CD4-positive, alpha-beta T cell treated with Interferon gamma for 1 hour (primary cell): ENCODE data around the gene KIAA1755.
"Not testable (repeated sequence)": the region's sequence is repeated elsewhere in the genome, so short reads cannot be mapped to it uniquely, and the experiment has no call there.

Source experiments
- DNase-seq: peaks from one replicate; pipeline ENCODE4 v3.0.0-alpha.2; 2020

Gene KIAA1755

GRCh38 chr20:38290829-38291814 lies 30.6 kb upstream of the KIAA1755 start:
- DNase-seq: no peak

GRCh38 chr20:38286586-38287531 lies 26.3 kb upstream of the KIAA1755 start:
- DNase-seq: no peak

GRCh38 chr20:38284893-38285444 lies 24.4 kb upstream of the KIAA1755 start:
- no peak for DNase-seq

GRCh38 chr20:38284066-38284650 lies 23.6 kb upstream of the KIAA1755 start:
- not testable (repeated sequence) for DNase-seq

GRCh38 chr20:38283236-38283635 lies 22.7 kb upstream of the KIAA1755 start:
- DNase-seq: no peak

- DNase-seq: not testable (repeated sequence)
Observed at GRCh38 chr20:38281176-38281915, 20.8 kb upstream of the KIAA1755 start.

GRCh38 chr20:38278763-38279162 lies 18.2 kb upstream of the KIAA1755 start:
- no peak for DNase-seq

GRCh38 chr20:38278131-38278530 lies 17.6 kb upstream of the KIAA1755 start:
- DNase-seq: no peak

GRCh38 chr20:38277691-38278090 lies 17.2 kb upstream of the KIAA1755 start:
- no peak for DNase-seq

- DNase-seq: no peak
Observed at GRCh38 chr20:38277285-38277684, 16.8 kb upstream of the KIAA1755 start.

- DNase-seq: peak; percentile 24
Observed at GRCh38 chr20:38275815-38276550, 15.4 kb upstream of the KIAA1755 start.

- no peak for DNase-seq
Observed at GRCh38 chr20:38272961-38273360, 12.4 kb upstream of the KIAA1755 start.

- no peak for DNase-seq
Observed at GRCh38 chr20:38272398-38272797, 11.9 kb upstream of the KIAA1755 start.

GRCh38 chr20:38271608-38272120 lies 11.1 kb upstream of the KIAA1755 start:
- no peak for DNase-seq

- no peak for DNase-seq
Observed at GRCh38 chr20:38270869-38271605, 10.5 kb upstream of the KIAA1755 start.

- no peak for DNase-seq
Observed at GRCh38 chr20:38269715-38270114, 9.2 kb upstream of the KIAA1755 start.

GRCh38 chr20:38269040-38269439 lies 8.5 kb upstream of the KIAA1755 start:
- no peak for DNase-seq

- no peak for DNase-seq
Observed at GRCh38 chr20:38267901-38268514, 7.5 kb upstream of the KIAA1755 start.

- DNase-seq: no peak
Observed at GRCh38 chr20:38267296-38267695, 6.8 kb upstream of the KIAA1755 start.

GRCh38 chr20:38266426-38266825 lies 5.9 kb upstream of the KIAA1755 start:
- no peak for DNase-seq
